ENCODE data around the gene EEF1AKMT2.
"Not testable (repeated sequence)": the region's sequence is repeated elsewhere in the genome, so short reads cannot be mapped to it uniquely, and the experiment has no call there.

Gene EEF1AKMT2

GRCh38 chr10:124746992-124747391 lies 44.7 kb downstream of the EEF1AKMT2 start:
- DNase-seq (ENCODE audit: low read depth): peak; percentile 77
- H3K4me3 ChIP-seq (ENCODE audit: low read length): no peak overlapping the region
- no peak for TF ChIP-seq CTCF (IDR thresholded peaks at IDR 0.05; ENCODE audit: insufficient read depth, low read depth, low read length, missing control alignments)

- not testable (repeated sequence) for H3K4me3 ChIP-seq (ENCODE audit: low read length)
Observed at GRCh38 chr10:124746447-124746846, 45.2 kb downstream of the EEF1AKMT2 start.

GRCh38 chr10:124745673-124746072 lies 46.0 kb downstream of the EEF1AKMT2 start:
- peak; percentile 41 for TF ChIP-seq CTCF (IDR thresholded peaks at IDR 0.05; ENCODE audit: insufficient read depth, low read depth, low read length, missing control alignments)
- H3K4me3 ChIP-seq (ENCODE audit: low read length): no peak overlapping the region
- peak; percentile 97 for DNase-seq (ENCODE audit: low read depth)

More at GRCh38 chr10:124746447-124746846, 45.2 kb downstream of the EEF1AKMT2 start:
- DNase-seq (ENCODE audit: low read depth): not testable (repeated sequence)

GRCh38 chr10:124745252-124745651 lies 46.4 kb downstream of the EEF1AKMT2 start:
- H3K4me3 ChIP-seq (ENCODE audit: low read length): no peak overlapping the region
- no peak for TF ChIP-seq CTCF (IDR thresholded peaks at IDR 0.05; ENCODE audit: insufficient read depth, low read depth, low read length, missing control alignments)
- DNase-seq (ENCODE audit: low read depth): no peak

GRCh38 chr10:124744102-124745050 lies 47.3 kb downstream of the EEF1AKMT2 start, which contains the start of gene FAM53B:
FAM53B (minus strand) TSS chr10:124744378; CDS start chr10:124706713, 37,665 bp downstream.
- no peak for TF ChIP-seq CTCF (IDR thresholded peaks at IDR 0.05; ENCODE audit: insufficient read depth, low read depth, low read length, missing control alignments)
- H3K4me3 ChIP-seq (ENCODE audit: low read length): peak within 1 kb of the TSS; percentile 75
- peak; percentile 83 for DNase-seq (ENCODE audit: low read depth)

- peak overlapping the region; percentile 75 for H3K4me3 ChIP-seq (ENCODE audit: low read length)
- TF ChIP-seq CTCF (IDR thresholded peaks at IDR 0.05; ENCODE audit: insufficient read depth, low read depth, low read length, missing control alignments): no peak
- peak; percentile 57 for DNase-seq (ENCODE audit: low read depth)
Observed at GRCh38 chr10:124743191-124744101, 48.2 kb downstream of the EEF1AKMT2 start.
